H9 (cell line): Measurements from ENCODE around the gene ARHGAP24. TPM values are rescaled to one million over a fixed set of nuclear protein-coding genes. Genes with fewer than 3 reads are reported as not detected.

Source experiments
- DNase-seq: peaks from one replicate; pipeline ENCODE4 v3.0.0-alpha.2; 2017
- H2AFZ ChIP-seq: one replicate; pipeline ENCODE4 v1.6.1; 2013; ENCODE audit warnings: mild to moderate bottlenecking, low read length, control low read depth, moderate library complexity
- H2AK5ac ChIP-seq: 2 replicates; pipeline ENCODE4 v1.6.1; 2013; ENCODE audit warnings: low read length, control low read depth, mixed read lengths; ENCODE audit not compliant: insufficient read length
- H2BK120ac ChIP-seq: one replicate; pipeline ENCODE4 v1.6.1; 2013; ENCODE audit warnings: low read depth, mild to moderate bottlenecking, low read length, control low read depth, inconsistent platforms; ENCODE audit not compliant: poor library complexity, severe bottlenecking
- H2BK12ac ChIP-seq: 2 replicates; pipeline ENCODE4 v1.6.1; 2013; ENCODE audit warnings: low read length, control low read depth, mixed read lengths, low read depth; ENCODE audit not compliant: insufficient read length
- H2BK15ac ChIP-seq: 2 replicates; pipeline ENCODE4 v1.6.1; 2013; ENCODE audit warnings: low read depth, low read length, control low read depth
- H2BK20ac ChIP-seq: one replicate; pipeline ENCODE4 v1.6.1; 2013; ENCODE audit warnings: low read depth, mild to moderate bottlenecking, low read length, control low read depth, inconsistent platforms; ENCODE audit not compliant: poor library complexity, severe bottlenecking
- H2BK5ac ChIP-seq: 2 replicates; pipeline ENCODE4 v1.6.1; 2013; ENCODE audit warnings: low read length, control low read depth, mixed read lengths; ENCODE audit not compliant: insufficient read length
- H3K14ac ChIP-seq: 2 replicates; pipeline ENCODE4 v1.6.1; 2013; ENCODE audit warnings: low read length, control low read depth; ENCODE audit not compliant: insufficient read depth
- H3K18ac ChIP-seq: 2 replicates; pipeline ENCODE4 v1.6.1; 2013; ENCODE audit warnings: low read depth, mild to moderate bottlenecking, mixed read lengths, low read length, control low read depth; ENCODE audit not compliant: insufficient read length
- H3K23ac ChIP-seq: 2 replicates; pipeline ENCODE4 v1.6.1; 2013; ENCODE audit warnings: low read length, control low read depth, mixed read lengths, low read depth; ENCODE audit not compliant: insufficient read length
- H3K23me2 ChIP-seq: 2 replicates; pipeline ENCODE4 v1.6.1; 2013; ENCODE audit warnings: low read depth, mild to moderate bottlenecking, mixed read lengths, low read length, control low read depth; ENCODE audit not compliant: insufficient read length, poor library complexity, severe bottlenecking
- H3K27ac ChIP-seq: 2 replicates; pipeline ENCODE4 v1.5.1; 2013; ENCODE audit warnings: low read length, control low read depth, mixed read lengths, low read depth; ENCODE audit not compliant: insufficient read length
- H3K27me3 ChIP-seq: 2 replicates; pipeline ENCODE4 v1.6.1; 2013; ENCODE audit warnings: low read length, control low read depth, inconsistent platforms; ENCODE audit not compliant: insufficient read depth
- H3K4ac ChIP-seq: 2 replicates; pipeline ENCODE4 v1.6.1; 2013; ENCODE audit warnings: low read depth, mild to moderate bottlenecking, control low read depth, inconsistent platforms, low read length, moderate library complexity
- H3K4me1 ChIP-seq: 2 replicates; pipeline ENCODE4 v1.6.1; 2013; ENCODE audit warnings: low read length, control low read depth, inconsistent platforms; ENCODE audit not compliant: insufficient read depth
- H3K4me2 ChIP-seq: 2 replicates; pipeline ENCODE4 v1.6.1; 2013; ENCODE audit warnings: low read length, control low read depth, mixed read lengths; ENCODE audit not compliant: insufficient read length, insufficient read depth
- H3K56ac ChIP-seq: 2 replicates; pipeline ENCODE4 v1.6.1; 2013; ENCODE audit warnings: low read depth, mild to moderate bottlenecking, mixed read lengths, low read length, control low read depth; ENCODE audit not compliant: insufficient read length
- H3K79me1 ChIP-seq: 2 replicates; pipeline ENCODE4 v1.6.1; 2013; ENCODE audit warnings: low read depth, mild to moderate bottlenecking, moderate library complexity, low read length, control low read depth, inconsistent platforms; ENCODE audit not compliant: insufficient read depth, poor library complexity, severe bottlenecking
- H3K79me2 ChIP-seq: 2 replicates; pipeline ENCODE4 v1.6.1; 2013; ENCODE audit warnings: low read length, control low read depth, inconsistent platforms; ENCODE audit not compliant: insufficient read depth
- H3K9ac ChIP-seq: 2 replicates; pipeline ENCODE4 v1.6.1; 2013; ENCODE audit warnings: low read length, control low read depth, mixed read lengths; ENCODE audit not compliant: insufficient read length; ENCODE audit errors: extremely low read depth
- H3K9me3 ChIP-seq: one replicate; pipeline ENCODE4 v1.6.1; 2013; ENCODE audit warnings: low read depth, low read length, inconsistent platforms; ENCODE audit not compliant: control insufficient read depth
- H3T11ph ChIP-seq: one replicate; pipeline ENCODE4 v1.6.1; 2013; ENCODE audit warnings: mild to moderate bottlenecking, low read length, control low read depth, inconsistent platforms
- H4K20me1 ChIP-seq: one replicate; pipeline ENCODE4 v1.6.1; 2013; ENCODE audit not compliant: control insufficient read depth, insufficient read length, insufficient read depth
- H4K5ac ChIP-seq: 2 replicates; pipeline ENCODE4 v1.6.1; 2013; ENCODE audit warnings: low read depth, mild to moderate bottlenecking, mixed read lengths, low read length, control low read depth; ENCODE audit not compliant: insufficient read length
- H4K8ac ChIP-seq: replicated peaks from 2 replicates; pipeline ENCODE4 v1.6.1; 2013; ENCODE audit warnings: low read length, control low read depth, mixed read lengths, low read depth; ENCODE audit not compliant: insufficient read length
- H4K91ac ChIP-seq: 2 replicates; pipeline ENCODE4 v1.6.1; 2013; ENCODE audit warnings: low read depth, mild to moderate bottlenecking, moderate library complexity, mixed read lengths, low read length, control low read depth; ENCODE audit not compliant: insufficient read length
- H3K27ac Mint-ChIP-seq, 3 experiments: 2 replicates in 2 of 3; 3 replicates in 1 of 3; pipeline ENCODE4 v1.8.0; 2020 to 2021; ENCODE audit warnings: mixed read lengths in 3 of 3, mild to moderate bottlenecking in 1 of 3, moderate library complexity in 1 of 3
- H3K27me3 Mint-ChIP-seq: 2 replicates; pipeline ENCODE4 v1.8.0; 2021; ENCODE audit warnings: low read depth, mild to moderate bottlenecking, moderate library complexity, mixed read lengths
- H3K36me3 Mint-ChIP-seq, 3 experiments: 2 replicates in 2 of 3; 3 replicates in 1 of 3; pipeline ENCODE4 v1.8.0; 2020 to 2021; ENCODE audit warnings: low read depth in 3 of 3, mixed read lengths in 3 of 3; ENCODE audit not compliant: insufficient read depth in 1 of 3
- H3K4me1 Mint-ChIP-seq, 2 experiments: 2 replicates each; pipeline ENCODE4 v1.8.0; 2020; ENCODE audit warnings: mixed read lengths in 2 of 2
- H3K4me3 Mint-ChIP-seq, 2 experiments: 2 replicates in 1 of 2; 3 replicates in 1 of 2; pipeline ENCODE4 v1.8.0; 2020 to 2021; ENCODE audit warnings: mild to moderate bottlenecking in 2 of 2, mixed read lengths in 2 of 2, moderate library complexity in 1 of 2
- H3K9me3 Mint-ChIP-seq, 2 experiments: 2 replicates in 1 of 2; 3 replicates in 1 of 2; pipeline ENCODE4 v1.8.0; 2020; ENCODE audit warnings: mild to moderate bottlenecking in 2 of 2, mixed read lengths in 2 of 2, moderate library complexity in 1 of 2
- CTCF ChIP-seq: fragments of 200-600 bp; sonication (generic); conservative IDR thresholded peaks from 3 replicates; pipeline ENCODE4 v1.8.0; 2021; ENCODE audit warnings: antibody characterized with exemption, mild to moderate bottlenecking
- WGBS: extraction: QIAGEN DNeasy Blood & Tissue Kit; methylation state at CpG from one replicate; pipeline ENCODE4 v1.1.7; 2013; ENCODE audit warnings: missing lambda C conversion rate, low lambda C conversion rate, mixed read lengths; ENCODE audit not compliant: insufficient read length; ENCODE audit errors: extremely low coverage; 5-methylcytosine and 5-hydroxymethylcytosine counted together
- total RNA-seq: library from RNA; stranded (reverse); gene quantifications from 2 replicates; pipeline ENCODE4 v1.2.1, GENCODE V29; 2021

Gene ARHGAP24
- total RNA-seq, 1 experiment from 2014 or later, result 0.37 TPM

GRCh38 chr4:85772470-85772869 is 297.5 kb downstream of the ARHGAP24 start:
- Mint-ChIP-seq H3K9me3 (peaks cover 0 to 3% of the 10 kb centered on the region in 2 experiments; a peak in 2 of 5 replicates), H3K36me3 (peaks cover 0 to 2% (median 0%) of the 10 kb centered on the region in 3 experiments; a peak in 2 of 7 replicates), H3K27me3 (no peaks in the 10 kb centered on the region), H3K4me1 (peaks cover 23 to 24% of the 10 kb centered on the region in 2 experiments), H3K4me3 (no peak overlapping the region), H3K27ac (no peak overlapping the region; a peak in 1 of 7 replicates)
- H4K91ac ChIP-seq, result no peak overlapping the region
- no peak overlapping the region for H3K18ac ChIP-seq
- no peak for DNase-seq
- no peak overlapping the region for H2BK15ac ChIP-seq
- H3K4me1 ChIP-seq, result peaks cover 3% of the 10 kb centered on the region; the same call in 1 of the 2 replicates
- no peak overlapping the region for H3T11ph ChIP-seq
- no peak overlapping the region for H2BK5ac ChIP-seq
- H3K79me2 ChIP-seq, result no peaks in the 10 kb centered on the region
- no CpG with 5 or more reads among the region's 1 CpG for WGBS
- H4K5ac ChIP-seq, result no peak overlapping the region
- H2AK5ac ChIP-seq, result no peak overlapping the region
- no peak overlapping the region for H3K4me2 ChIP-seq
- no peak overlapping the region for H3K27ac ChIP-seq
- H3K23me2 ChIP-seq, result no peaks in the 10 kb centered on the region
- no peaks in the 10 kb centered on the region for H3K27me3 ChIP-seq
- no peak overlapping the region for H3K9ac ChIP-seq
- H3K79me1 ChIP-seq, result no peaks in the 10 kb centered on the region
- no peak overlapping the region for H3K23ac ChIP-seq
- H2BK20ac ChIP-seq, result no peak overlapping the region
- H2BK12ac ChIP-seq, result no peak overlapping the region
- H4K8ac ChIP-seq, result no peak overlapping the region
- TF ChIP-seq CTCF, result no peak
- H3K14ac ChIP-seq, result no peak overlapping the region
- no peak overlapping the region for H2AFZ ChIP-seq
- H3K56ac ChIP-seq, result no peak overlapping the region
- no peak overlapping the region for H2BK120ac ChIP-seq
- H3K4ac ChIP-seq, result no peak overlapping the region
- no peaks in the 10 kb centered on the region for H3K9me3 ChIP-seq
- H4K20me1 ChIP-seq, result no peaks in the 10 kb centered on the region
